AG10803 (cell line): ENCODE measurements around the gene PRR29.
A peak's percentile ranks its signal among the peaks of the same experiment; 100 is the strongest.

Experiments used
- DNase-seq: peaks from one replicate; pipeline ENCODE4 v3.0.0; 2010; ENCODE audit warnings: low read depth
- H3K4me3 ChIP-seq: 2 replicates; pipeline ENCODE4 v1.5.1; 2011; ENCODE audit warnings: mild to moderate bottlenecking, low read length, control low read depth
- TF ChIP-seq, protein P1 (sequence below): conservative IDR thresholded peaks from 2 replicates; pipeline ENCODE4 v1.5.1; 2011; ENCODE audit warnings: mild to moderate bottlenecking, low read length, control low read depth, inconsistent platforms

PRR29 gene

DNA sequence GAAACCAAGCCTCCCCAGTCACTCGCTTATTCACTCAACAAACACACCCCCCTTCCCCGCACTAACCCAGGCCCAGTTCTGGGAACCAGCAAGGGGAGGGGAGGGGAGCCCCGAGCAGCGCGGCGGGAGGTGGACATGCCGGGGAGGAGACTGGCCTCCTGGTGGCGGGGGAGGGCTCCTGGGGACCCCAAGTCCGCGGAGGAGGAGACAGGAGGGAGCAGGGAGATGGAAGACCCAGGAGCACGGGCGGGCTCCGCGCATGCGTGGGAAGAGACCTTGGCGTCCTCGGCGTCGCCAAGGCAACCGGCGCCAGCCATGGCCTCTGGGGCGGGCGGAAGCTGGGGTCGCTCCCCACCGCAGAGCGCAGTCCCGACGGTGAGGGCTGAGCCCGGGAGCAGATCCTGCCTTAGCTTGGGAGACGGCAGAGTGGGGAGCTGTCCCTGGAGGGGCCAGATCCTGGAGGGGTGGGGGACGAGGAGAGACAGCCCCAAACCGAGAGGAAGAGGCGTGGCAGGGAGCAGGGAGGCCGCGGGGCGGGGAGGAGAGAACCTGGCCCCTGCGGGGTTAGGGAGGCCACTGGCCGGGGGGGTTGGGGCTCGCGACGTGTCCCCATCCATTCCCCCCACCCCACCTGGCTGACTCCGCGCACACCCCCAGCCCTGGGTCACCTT, at the start of gene PRR29:
TSS of gene PRR29 (plus strand) at position 302 of the 671 bp plus-strand sequence. CDS start at position 316, 14 bp downstream.
- TF ChIP-seq, protein P1, sequence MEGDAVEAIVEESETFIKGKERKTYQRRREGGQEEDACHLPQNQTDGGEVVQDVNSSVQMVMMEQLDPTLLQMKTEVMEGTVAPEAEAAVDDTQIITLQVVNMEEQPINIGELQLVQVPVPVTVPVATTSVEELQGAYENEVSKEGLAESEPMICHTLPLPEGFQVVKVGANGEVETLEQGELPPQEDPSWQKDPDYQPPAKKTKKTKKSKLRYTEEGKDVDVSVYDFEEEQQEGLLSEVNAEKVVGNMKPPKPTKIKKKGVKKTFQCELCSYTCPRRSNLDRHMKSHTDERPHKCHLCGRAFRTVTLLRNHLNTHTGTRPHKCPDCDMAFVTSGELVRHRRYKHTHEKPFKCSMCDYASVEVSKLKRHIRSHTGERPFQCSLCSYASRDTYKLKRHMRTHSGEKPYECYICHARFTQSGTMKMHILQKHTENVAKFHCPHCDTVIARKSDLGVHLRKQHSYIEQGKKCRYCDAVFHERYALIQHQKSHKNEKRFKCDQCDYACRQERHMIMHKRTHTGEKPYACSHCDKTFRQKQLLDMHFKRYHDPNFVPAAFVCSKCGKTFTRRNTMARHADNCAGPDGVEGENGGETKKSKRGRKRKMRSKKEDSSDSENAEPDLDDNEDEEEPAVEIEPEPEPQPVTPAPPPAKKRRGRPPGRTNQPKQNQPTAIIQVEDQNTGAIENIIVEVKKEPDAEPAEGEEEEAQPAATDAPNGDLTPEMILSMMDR = no peak
- DNase-seq = peak; percentile 36
- peak within 1 kb of the TSS; percentile 70 for H3K4me3 ChIP-seq

DNA sequence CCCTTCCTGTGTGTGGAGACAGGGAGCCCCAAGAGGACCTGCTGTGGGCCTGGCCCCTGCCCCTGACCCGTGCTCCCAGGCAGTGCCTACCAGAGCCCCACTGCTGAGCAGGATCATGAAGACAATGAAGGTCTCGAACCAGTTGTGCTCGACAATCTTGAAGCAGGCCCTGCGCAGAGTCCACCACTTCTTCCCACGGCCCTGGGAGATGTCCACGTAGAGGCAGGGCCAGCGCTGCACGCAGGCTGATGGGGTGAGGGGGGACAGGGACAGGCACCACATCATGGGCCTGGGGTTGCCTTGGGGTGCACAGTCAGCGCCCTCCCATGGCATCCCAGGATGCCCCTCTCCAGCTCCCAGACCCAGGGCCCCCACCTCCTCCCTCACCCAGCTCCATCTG, 49.6 kb upstream of the PRR29 start:
- DNase-seq = no peak
- H3K4me3 ChIP-seq = no peak overlapping the region
- TF ChIP-seq, protein P1 = no peak

DNA sequence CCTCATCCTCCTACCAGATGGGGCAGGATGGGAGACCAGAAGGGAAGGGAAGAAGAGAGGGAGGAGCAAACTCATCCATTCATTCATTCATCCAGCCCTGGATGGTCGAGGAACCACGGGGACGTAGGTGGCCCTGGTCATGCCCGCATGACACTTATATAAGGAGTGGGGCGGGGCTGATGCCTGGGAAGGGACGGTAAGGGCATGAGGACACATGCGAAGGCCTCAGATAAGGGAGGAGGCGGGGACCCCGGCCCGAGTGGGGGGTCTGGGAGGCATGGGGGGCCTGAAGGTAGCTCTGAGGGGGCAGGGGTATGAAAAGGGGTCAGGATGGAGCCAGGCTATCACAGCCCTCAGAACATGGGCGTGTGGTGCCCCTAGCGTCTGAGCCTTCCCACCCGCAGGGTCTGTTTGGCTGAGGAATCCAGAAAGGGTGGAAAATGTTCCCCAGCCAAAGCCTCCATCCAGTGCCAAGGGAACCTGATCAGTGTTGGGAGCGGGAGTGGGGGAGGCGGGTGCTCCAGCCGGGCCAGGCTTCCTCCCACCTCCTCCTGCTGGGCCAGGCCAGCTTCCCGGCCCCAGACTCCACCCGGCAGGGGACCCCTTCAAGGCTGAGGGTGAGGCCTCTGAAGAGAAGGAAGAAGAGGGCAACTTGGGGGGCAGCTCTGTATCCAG, 48.4 kb upstream of the PRR29 start:
- DNase-seq = no peak
- H3K4me3 ChIP-seq = no peak overlapping the region
- TF ChIP-seq, protein P1 = no peak

GRCh38 chr17:63950940-63951907, 46.9 kb upstream of the PRR29 start:
- DNase-seq = no peak
- TF ChIP-seq, protein P1 = no peak
- no peak overlapping the region for H3K4me3 ChIP-seq

GRCh38 chr17:63954402-63955063, 43.6 kb upstream of the PRR29 start:
- no peak overlapping the region for H3K4me3 ChIP-seq
- DNase-seq = no peak
- TF ChIP-seq, protein P1 = no peak

- TF ChIP-seq, protein P1 = no peak
- DNase-seq = no peak
- no peak overlapping the region for H3K4me3 ChIP-seq
Observed at GRCh38 chr17:63955232-63955631, 42.9 kb upstream of the PRR29 start.
